Choroid plexus epithelial cell (primary cell): Measurements from ENCODE around the gene TRIP4.

Source experiments
- DNase-seq: peaks from one replicate; pipeline ENCODE4 v3.0.0-alpha.2; 2010; ENCODE audit warnings: low read depth
- H3K4me3 ChIP-seq: 2 replicates; pipeline ENCODE4 v1.5.1; 2011; ENCODE audit warnings: low read depth, mild to moderate bottlenecking, control low read depth, low read length, moderate library complexity
- CTCF ChIP-seq: conservative IDR thresholded peaks from 2 replicates; pipeline ENCODE4 v1.5.1; 2011; ENCODE audit warnings: low read depth, mild to moderate bottlenecking, control low read depth, inconsistent platforms, low read length, moderate library complexity

The TRIP4 gene

GRCh38 chr15:64464276-64465005 is 76.8 kb downstream of the TRIP4 start:
- TF ChIP-seq CTCF, result no peak
- DNase-seq, result no peak
- H3K4me3 ChIP-seq, result no peak overlapping the region

GRCh38 chr15:64466408-64467141 is 78.9 kb downstream of the TRIP4 start:
- no peak overlapping the region for H3K4me3 ChIP-seq
- TF ChIP-seq CTCF, result no peak
- no peak for DNase-seq

- no peak for TF ChIP-seq CTCF
Measured at GRCh38 chr15:64472161-64472560, 84.5 kb downstream of the TRIP4 start.

GRCh38 chr15:64474846-64475245 is 87.2 kb downstream of the TRIP4 start:
- DNase-seq, result no peak
- no peak overlapping the region for H3K4me3 ChIP-seq
- TF ChIP-seq CTCF, result no peak

More at GRCh38 chr15:64472161-64472560, 84.5 kb downstream of the TRIP4 start:
- no peak for DNase-seq
- H3K4me3 ChIP-seq, result no peak overlapping the region

- no peak overlapping the region for H3K4me3 ChIP-seq
- TF ChIP-seq CTCF, result no peak
- peak; percentile 20 for DNase-seq
Measured at GRCh38 chr15:64476550-64476949, 88.9 kb downstream of the TRIP4 start.

GRCh38 chr15:64478863-64479262 is 91.2 kb downstream of the TRIP4 start:
- no peak overlapping the region for H3K4me3 ChIP-seq
- no peak for TF ChIP-seq CTCF
- peak; percentile 69 for DNase-seq

- no peak for DNase-seq
- no peak for TF ChIP-seq CTCF
- H3K4me3 ChIP-seq, result no peak overlapping the region
Measured at GRCh38 chr15:64480891-64481290, 93.3 kb downstream of the TRIP4 start.
